OCI-LY3 (cell line): ENCODE measurements around the gene KCNA2.

Experiments used
- H2AFZ ChIP-seq: fragments of 200-600, 300-600 bp; shearing (Covaris generic); 2 replicates; pipeline ENCODE4 v1.6.0; 2014; ENCODE audit warnings: antibody characterized with exemption, low read depth, low read length
- H3K27ac ChIP-seq: fragments of 200-600, 300-600 bp; sonication (generic); 2 replicates; pipeline ENCODE4 v1.5.1; 2014; ENCODE audit warnings: mild to moderate bottlenecking, low read length, moderate library complexity, mixed read lengths
- H3K27me3 ChIP-seq: fragments of 200-600, 300-600 bp; sonication (generic); 2 replicates; pipeline ENCODE4 v1.6.1; 2014; ENCODE audit warnings: low read depth, low read length, mixed read lengths
- H3K36me3 ChIP-seq: fragments of 200-600, 300-600 bp; sonication (generic); replicated peaks from 2 replicates; pipeline ENCODE3; 2014; ENCODE audit warnings: low read depth, low read length, mixed read lengths
- H3K4me1 ChIP-seq: fragments of 300-600, 200-600 bp; sonication (generic); 2 replicates; pipeline ENCODE4 v1.6.1; 2014; ENCODE audit warnings: low read length, mixed read lengths
- H3K4me2 ChIP-seq: fragments of 200-600, 300-600 bp; sonication (generic); 2 replicates; pipeline ENCODE4 v1.6.1; 2014; ENCODE audit warnings: low read length, mixed read lengths
- H3K4me3 ChIP-seq: fragments of 300-600, 200-600 bp; sonication (generic); 2 replicates; pipeline ENCODE4 v1.5.1; 2014; ENCODE audit warnings: antibody characterized with exemption, mild to moderate bottlenecking, low read length, moderate library complexity
- H3K79me2 ChIP-seq: fragments of 300-600, 200-600 bp; shearing (Covaris generic); 2 replicates; pipeline ENCODE4 v1.6.1; 2014; ENCODE audit warnings: mild to moderate bottlenecking, low read length, mixed read lengths
- H3K9ac ChIP-seq: fragments of 300-600, 200-600 bp; shearing (Covaris generic); 2 replicates; pipeline ENCODE4 v1.6.0; 2014; ENCODE audit warnings: mild to moderate bottlenecking, low read length, moderate library complexity
- H3K9me3 ChIP-seq: fragments of 200-600, 300-600 bp; shearing (Covaris generic); 2 replicates; pipeline ENCODE4 v1.6.1; 2014; ENCODE audit warnings: low read length, mixed read lengths; ENCODE audit not compliant: insufficient read depth
- H4K20me1 ChIP-seq: fragments of 200-600, 300-600 bp; sonication (generic); 2 replicates; pipeline ENCODE4 v1.6.1; 2016; ENCODE audit warnings: low read length, mixed read lengths; ENCODE audit not compliant: insufficient read depth
- EZH2phosphoT487 ChIP-seq: fragments of 200-600 bp; shearing (Covaris generic); IDR thresholded peaks from 2 replicates; pipeline ENCODE4 v1.6.1; 2018; ENCODE audit warnings: antibody characterized with exemption, mixed run types, low read depth
- TF ChIP-seq, protein P1 (sequence below): fragments of 200-600, 300-600 bp; sonication (generic); IDR thresholded peaks from 2 replicates; pipeline ENCODE4 v1.5.1; 2014; ENCODE audit warnings: antibody characterized with exemption, low read length, low read depth

Gene KCNA2

DNA sequence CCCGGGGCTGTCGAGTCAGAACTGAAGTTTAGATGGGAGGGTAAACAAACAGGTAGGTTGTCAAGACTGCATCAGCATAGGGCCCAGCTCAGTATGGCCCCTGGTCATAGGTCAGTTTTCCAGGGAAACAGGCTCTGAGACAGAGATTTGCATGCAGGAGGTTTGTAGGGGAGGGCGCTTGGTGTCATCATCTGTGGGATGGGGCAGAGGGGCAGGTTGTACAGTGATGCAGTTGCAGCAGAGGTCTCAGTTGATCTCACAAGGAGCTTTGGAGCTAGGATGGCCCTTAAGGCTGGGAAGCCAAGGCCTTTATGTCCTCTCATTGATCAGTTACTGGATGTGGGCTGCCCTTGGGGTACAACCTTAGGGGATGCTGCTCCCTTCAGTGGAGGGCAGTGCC lies 48.7 kb downstream of the KCNA2 start:
- H3K27ac ChIP-seq = no peak overlapping the region
- H3K4me3 ChIP-seq = no peak overlapping the region
- H3K79me2 ChIP-seq = no peaks in the 10 kb centered on the region
- H3K4me1 ChIP-seq = no peaks in the 10 kb centered on the region
- H3K9me3 ChIP-seq = no peaks in the 10 kb centered on the region
- H2AFZ ChIP-seq = no peak overlapping the region
- H4K20me1 ChIP-seq = no peaks in the 10 kb centered on the region
- no peak overlapping the region for H3K9ac ChIP-seq
- H3K36me3 ChIP-seq = no peaks in the 10 kb centered on the region
- no peak overlapping the region for H3K4me2 ChIP-seq
- TF ChIP-seq, protein P1, sequence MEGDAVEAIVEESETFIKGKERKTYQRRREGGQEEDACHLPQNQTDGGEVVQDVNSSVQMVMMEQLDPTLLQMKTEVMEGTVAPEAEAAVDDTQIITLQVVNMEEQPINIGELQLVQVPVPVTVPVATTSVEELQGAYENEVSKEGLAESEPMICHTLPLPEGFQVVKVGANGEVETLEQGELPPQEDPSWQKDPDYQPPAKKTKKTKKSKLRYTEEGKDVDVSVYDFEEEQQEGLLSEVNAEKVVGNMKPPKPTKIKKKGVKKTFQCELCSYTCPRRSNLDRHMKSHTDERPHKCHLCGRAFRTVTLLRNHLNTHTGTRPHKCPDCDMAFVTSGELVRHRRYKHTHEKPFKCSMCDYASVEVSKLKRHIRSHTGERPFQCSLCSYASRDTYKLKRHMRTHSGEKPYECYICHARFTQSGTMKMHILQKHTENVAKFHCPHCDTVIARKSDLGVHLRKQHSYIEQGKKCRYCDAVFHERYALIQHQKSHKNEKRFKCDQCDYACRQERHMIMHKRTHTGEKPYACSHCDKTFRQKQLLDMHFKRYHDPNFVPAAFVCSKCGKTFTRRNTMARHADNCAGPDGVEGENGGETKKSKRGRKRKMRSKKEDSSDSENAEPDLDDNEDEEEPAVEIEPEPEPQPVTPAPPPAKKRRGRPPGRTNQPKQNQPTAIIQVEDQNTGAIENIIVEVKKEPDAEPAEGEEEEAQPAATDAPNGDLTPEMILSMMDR = no peak
- TF ChIP-seq EZH2phosphoT487 = no peak
- no peaks in the 10 kb centered on the region for H3K27me3 ChIP-seq

DNA sequence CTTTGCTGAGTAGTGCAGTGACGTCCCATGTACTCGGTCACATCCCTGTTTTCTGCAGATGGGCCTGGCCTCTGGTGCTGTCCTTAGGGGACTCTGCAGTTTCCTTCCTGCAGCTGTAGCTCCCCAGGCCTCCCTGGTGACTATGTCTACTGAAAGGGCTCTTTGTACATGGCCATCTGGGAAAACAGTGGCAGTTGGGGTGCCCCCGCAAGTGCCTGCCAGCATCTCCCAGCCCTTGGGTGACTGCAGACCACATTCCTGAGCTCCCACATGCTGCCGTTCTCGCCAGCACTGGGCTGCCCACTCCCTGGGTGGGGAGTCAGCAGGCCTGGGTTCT lies 49.7 kb downstream of the KCNA2 start:
- H3K4me2 ChIP-seq = no peak overlapping the region
- H3K9ac ChIP-seq = no peak overlapping the region
- TF ChIP-seq, protein P1 = no peak
- TF ChIP-seq EZH2phosphoT487 = no peak
- no peaks in the 10 kb centered on the region for H4K20me1 ChIP-seq
- no peak overlapping the region for H3K27ac ChIP-seq
- no peaks in the 10 kb centered on the region for H3K36me3 ChIP-seq
- H3K9me3 ChIP-seq = no peaks in the 10 kb centered on the region
- H3K79me2 ChIP-seq = no peaks in the 10 kb centered on the region
- peaks cover 2% of the 10 kb centered on the region; the same call in 1 of the 2 replicates for H3K27me3 ChIP-seq
- H3K4me1 ChIP-seq = no peaks in the 10 kb centered on the region
- H3K4me3 ChIP-seq = no peak overlapping the region
- no peak overlapping the region for H2AFZ ChIP-seq

DNA sequence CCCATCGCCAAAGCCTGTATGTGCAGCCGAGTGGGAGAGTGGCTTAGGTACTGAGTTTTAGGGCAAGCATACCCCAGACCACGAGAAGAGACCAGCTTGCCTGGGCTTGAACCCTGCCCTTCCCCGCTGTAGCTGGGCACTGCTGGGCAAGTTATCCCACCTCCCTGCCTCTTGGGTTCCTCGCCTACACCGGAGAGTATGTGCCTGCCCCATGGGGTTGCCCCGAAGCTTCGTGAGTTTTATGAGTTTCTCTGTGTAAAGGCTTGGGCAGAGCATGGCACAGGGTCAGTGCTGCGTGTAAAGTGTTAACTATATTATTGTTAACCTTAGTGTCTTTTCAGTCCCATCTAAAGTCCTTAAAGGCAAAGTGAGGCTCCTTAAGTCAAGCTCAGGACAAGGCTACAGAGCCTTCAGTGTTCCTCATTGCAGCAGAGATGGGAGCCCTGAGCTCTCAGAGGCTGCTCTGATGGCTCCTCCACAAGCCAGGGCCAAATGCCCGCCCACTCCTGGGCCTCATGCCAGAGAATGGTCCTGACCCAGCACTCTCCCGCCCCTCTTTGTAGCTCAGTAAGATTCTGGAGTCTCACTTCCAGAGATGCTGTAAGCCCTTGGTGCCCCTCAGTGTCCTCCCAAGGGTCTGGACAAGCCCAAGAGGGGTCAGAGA lies 50.2 kb downstream of the KCNA2 start:
- no peaks in the 10 kb centered on the region for H3K36me3 ChIP-seq
- no peaks in the 10 kb centered on the region for H3K4me1 ChIP-seq
- H4K20me1 ChIP-seq = no peaks in the 10 kb centered on the region
- TF ChIP-seq, protein P1 = no peak
- no peak for TF ChIP-seq EZH2phosphoT487
- H3K4me2 ChIP-seq = no peak overlapping the region
- H3K9me3 ChIP-seq = no peaks in the 10 kb centered on the region
- H3K79me2 ChIP-seq = no peaks in the 10 kb centered on the region
- peaks cover 3% of the 10 kb centered on the region; the same call in 1 of the 2 replicates for H3K27me3 ChIP-seq
- H2AFZ ChIP-seq = no peak overlapping the region
- H3K9ac ChIP-seq = no peak overlapping the region
- no peak overlapping the region for H3K4me3 ChIP-seq
- H3K27ac ChIP-seq = no peak overlapping the region

DNA sequence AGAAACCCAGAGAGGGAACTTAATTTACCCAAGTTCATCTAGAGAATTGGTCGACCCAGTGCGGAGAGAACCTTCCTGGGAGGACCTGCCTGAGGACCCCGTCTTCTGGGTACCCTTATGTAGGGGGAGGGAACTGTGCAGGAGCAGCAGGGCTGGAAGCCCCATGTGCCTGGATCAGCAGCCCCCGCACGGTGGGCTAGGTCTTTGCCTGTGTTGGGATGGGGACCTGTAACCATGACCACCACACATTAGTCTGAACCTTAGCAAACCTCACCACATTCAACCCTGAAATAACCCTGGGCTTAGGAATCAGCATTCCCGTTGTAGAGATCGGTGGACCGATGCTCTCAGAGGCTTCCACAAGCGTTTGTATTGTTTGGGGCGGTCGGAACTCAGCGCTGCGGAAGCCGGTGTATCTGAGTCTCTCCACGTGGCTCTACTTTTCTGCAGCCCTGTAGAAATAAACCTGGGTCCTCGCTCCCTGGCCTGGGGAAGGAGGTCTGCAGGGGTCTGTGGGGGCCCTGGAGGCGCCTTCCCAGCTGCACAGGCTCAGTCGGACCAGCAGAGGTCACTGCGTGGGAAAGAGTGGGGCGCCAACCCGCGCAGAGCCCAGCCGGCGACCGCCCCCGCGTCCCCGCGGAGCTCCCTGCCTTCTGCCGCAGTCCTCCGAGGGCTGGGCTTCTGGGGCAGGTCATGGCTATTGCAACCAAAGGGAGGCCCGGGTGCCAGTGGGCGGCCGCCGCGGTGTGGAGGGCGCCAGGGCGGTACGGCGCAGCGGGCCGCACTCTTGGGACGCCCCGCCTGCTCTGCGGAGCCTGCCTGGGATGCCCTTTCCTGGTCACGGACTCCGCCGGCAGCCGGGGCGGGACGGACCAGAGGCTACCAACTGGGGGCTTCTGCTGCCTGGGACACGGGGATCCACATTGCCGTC lies 51.0 kb downstream of the KCNA2 start:
- Histone ChIP-seq H3K27me3 (peaks cover 3% of the 10 kb centered on the region; the same call in 1 of the 2 replicates), H3K4me1 (no peaks in the 10 kb centered on the region), H3K4me3 (no peak overlapping the region), H4K20me1 (no peaks in the 10 kb centered on the region), H3K9ac (no peak overlapping the region), H3K9me3 (no peaks in the 10 kb centered on the region), H2AFZ (no peak overlapping the region), H3K27ac (no peak overlapping the region), H3K4me2 (no peak overlapping the region), H3K36me3 (no peaks in the 10 kb centered on the region), H3K79me2 (no peaks in the 10 kb centered on the region)
- no peak for TF ChIP-seq EZH2phosphoT487
- TF ChIP-seq, protein P1 = no peak
